ENCODE results near the gene NEK4. TPM values are rescaled to one million over a fixed set of nuclear protein-coding genes. Genes with fewer than 3 reads are reported as not detected.

NEK4 gene
- 11.0 TPM for polyA plus RNA-seq (ENCODE audit: insufficient read length)

DNA sequence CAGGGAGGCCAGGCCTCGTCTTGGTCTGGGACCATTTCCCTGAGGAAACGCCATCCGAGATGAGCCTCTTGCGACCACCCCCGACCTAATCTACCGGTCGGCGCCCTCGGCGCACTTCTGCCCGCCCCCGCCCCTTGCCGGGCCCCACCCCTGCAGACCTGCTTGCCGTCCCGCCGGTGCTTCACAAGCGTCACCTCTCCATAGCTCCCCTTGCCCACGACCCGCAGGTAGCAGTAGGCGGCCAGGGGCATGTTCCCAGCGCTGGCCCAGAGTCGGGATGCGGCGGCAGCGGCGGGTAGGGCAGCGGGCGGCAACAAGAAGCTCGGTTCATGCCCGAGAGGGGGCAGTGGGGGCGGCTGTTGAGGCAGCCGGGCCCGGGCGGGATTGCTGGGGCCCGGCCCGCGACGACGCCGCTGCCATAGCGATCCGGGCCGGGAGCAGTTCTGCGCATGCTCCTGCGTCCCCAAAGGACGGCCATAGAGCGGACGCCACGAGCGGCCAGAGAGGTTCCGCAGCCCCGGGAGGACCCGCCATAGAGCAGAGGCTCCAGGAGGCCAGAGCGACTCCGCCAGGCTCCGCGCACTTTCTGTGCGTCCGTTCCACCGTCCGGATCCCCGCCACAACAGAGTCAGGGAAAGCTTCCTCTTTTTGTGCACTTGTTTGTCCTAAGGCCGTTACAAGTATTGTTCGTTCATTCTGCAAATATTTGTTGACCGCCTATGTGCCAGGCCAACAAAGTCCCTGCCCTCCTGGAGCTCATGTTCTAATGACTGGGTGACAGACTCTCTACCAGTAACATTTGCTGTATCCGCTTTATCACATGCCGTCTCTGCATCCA lies at the start of gene NEK4:
NEK4 (minus strand) TSS at position 445 of the 838 bp plus-strand sequence; CDS start at position 251, 194 bp downstream.
- peak; percentile 91 for DNase-seq

DNA sequence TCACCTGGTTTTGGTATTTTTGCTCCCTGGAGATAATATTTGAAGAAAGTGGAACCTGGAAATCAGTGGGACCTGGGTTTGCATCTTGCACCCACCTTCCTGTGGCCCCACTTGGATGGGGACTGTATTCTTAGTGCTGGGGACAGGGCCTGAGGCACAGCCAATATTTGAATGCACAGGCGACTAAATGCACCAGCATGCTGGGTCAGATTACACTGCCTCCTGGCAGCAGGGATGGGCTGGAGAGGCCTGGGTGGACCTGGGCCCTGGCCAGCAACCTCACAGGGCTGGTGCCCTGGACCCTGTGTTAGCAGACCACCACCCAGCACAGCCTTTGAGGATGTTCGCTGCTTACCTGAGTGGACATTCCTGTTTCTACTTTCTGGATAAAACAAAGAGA lies 49.2 kb upstream of the NEK4 start:
- no peak for DNase-seq

- no peak for DNase-seq
Observed at GRCh38 chr3:52817860-52818259, 47.1 kb upstream of the NEK4 start.

DNA sequence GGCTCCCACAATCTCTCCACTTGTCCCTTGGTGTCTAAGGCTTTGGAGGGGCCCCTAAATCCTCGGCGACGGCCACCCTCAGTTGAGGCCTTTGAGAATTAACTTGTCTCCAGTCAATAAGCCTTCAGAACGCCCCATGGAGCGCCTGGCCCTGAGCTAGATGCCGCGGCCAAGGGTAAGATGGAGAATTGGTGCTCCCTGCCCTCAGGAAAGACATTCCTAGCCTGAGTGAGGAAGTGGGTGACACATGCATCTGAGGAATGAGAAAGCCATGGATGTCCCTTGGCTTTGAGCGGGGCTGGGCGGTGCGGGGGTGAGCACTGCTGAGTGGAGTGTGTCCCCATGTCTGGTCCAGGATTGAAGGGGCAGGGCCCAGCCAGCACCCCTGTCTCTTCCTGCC lies 46.5 kb upstream of the NEK4 start:
- no peak for DNase-seq

GRCh38 chr3:52816654-52817053 lies 45.9 kb upstream of the NEK4 start:
- DNase-seq = no peak

- no peak for DNase-seq
Observed at GRCh38 chr3:52816199-52816598, 45.5 kb upstream of the NEK4 start.

- no peak for DNase-seq
Observed at GRCh38 chr3:52813810-52814209, 43.1 kb upstream of the NEK4 start.

DNA sequence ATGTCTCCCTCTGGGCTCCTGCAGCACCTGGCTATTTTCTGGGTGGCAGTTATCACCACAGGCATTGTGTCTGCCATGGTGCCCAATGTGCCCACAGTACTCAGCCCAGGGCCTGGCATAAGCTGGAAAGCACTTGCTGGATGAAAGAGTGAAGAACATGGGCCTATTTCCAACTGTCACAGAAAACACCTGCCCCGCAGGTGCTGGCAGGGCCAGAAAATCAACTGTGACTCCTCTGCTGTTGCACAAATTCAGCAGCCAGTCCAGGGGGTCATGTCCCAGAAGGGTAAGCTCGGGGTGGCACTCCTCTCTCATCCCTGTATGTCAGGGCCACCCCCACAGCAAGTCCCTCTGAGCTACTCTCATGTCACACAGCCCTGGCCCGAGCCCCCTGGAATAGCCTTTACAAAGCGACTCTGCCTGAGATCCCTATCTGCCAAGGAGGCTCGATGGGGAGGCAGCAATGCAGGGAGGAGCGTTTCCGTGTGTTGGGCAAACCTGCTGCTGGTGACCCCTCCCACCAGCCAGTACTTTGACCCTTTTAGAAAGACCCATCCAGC lies 40.8 kb upstream of the NEK4 start:
- no peak for DNase-seq

DNA sequence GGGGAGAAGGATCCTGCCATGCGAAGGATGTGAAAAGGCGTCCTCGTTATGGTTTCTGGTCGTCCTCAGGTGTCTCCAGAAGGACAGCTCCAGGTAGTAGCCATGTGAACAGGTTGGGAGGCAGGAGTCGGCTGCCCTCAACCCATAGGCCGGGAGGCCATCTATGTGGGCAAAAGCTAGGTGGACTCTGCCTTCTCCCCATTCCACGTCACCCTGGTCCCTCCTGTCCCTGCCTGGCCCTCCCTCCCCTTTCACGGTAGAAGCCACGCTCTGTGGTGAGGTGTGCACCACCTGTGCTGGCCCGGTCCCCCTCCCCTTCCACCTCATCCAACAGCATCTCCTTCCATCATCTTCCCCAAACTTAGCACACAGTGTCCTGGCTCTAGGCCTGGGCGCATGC lies 40.2 kb upstream of the NEK4 start:
- no peak for DNase-seq

GRCh38 chr3:52809662-52810377 lies 39.1 kb upstream of the NEK4 start:
- no peak for DNase-seq

DNA sequence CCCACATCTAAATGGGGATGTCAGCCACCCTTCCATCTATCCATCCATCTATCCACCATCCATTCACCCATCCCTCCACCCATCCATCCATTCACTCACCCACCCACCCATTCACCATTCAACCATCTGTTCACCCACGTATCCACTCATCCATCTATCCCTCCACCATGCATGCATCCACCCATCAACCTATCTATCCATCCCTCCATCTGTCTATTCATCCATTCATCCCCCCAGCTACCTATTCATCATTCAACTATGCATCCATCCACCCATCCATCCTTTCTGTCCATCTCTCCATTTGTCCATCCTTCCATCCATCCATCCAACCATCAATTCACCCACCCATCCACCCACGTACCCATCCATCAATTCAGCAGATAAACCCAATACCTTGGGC lies 38.4 kb upstream of the NEK4 start:
- no peak for DNase-seq

DNA sequence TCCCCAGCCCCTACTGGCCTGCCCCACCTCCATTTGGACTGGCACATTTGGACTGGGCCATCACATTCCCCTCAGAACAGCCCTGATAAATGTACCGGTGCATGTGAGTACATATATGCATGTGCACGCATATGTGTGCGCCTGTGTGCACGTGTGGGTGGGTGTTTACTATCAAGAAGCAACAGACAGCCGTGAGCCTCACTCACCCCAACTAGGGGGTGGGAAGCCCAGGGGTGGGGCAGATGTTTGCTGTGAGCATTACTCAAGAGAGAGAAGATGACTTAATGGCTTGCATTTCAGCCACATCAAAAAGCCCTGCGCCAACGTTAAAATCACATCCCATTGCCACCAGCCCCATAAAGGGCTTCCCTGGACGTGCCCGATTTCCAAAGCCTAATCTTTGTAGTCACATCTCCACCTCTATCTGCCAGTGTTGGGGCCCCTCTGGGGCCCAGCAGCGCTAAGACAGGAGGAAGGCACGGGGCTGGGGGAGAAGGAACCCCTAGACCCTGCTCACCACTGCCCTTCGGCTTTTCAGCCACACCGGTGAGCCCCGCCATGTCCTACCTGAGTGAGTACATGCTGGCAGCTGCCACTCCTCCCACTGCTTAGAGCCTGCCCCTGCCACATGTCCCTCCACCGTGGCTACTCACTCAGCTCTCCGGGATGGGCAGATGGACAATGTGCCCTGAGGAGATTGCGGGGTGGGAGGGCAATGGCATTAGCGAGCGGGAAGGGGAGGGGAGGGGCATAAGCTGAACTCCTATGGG lies 34.7 kb upstream of the NEK4 start:
- DNase-seq = no peak

DNA sequence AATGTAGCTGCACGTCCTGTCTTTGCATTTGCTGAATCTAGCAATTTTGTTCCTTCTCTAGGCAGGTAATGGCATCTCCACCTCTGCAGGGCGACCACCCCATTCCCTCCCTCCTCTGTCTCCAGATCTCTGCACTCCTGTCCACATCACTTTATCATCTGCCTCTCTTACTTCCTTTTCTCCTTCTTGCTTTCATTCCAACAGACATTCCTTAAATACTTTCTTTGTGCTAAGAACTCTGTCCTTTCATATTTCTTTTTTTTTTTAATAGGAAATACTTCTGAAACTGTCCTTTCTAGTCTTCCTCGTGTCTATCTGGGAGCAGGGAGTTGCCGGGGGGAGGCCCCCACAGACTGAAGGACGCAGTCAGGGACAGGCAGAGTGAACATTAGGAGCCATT lies 31.1 kb upstream of the NEK4 start:
- DNase-seq = no peak

- DNase-seq = no peak
Observed at GRCh38 chr3:52800079-52800478, 29.3 kb upstream of the NEK4 start.

GRCh38 chr3:52798978-52799476 lies 28.3 kb upstream of the NEK4 start:
- no peak for DNase-seq

DNA sequence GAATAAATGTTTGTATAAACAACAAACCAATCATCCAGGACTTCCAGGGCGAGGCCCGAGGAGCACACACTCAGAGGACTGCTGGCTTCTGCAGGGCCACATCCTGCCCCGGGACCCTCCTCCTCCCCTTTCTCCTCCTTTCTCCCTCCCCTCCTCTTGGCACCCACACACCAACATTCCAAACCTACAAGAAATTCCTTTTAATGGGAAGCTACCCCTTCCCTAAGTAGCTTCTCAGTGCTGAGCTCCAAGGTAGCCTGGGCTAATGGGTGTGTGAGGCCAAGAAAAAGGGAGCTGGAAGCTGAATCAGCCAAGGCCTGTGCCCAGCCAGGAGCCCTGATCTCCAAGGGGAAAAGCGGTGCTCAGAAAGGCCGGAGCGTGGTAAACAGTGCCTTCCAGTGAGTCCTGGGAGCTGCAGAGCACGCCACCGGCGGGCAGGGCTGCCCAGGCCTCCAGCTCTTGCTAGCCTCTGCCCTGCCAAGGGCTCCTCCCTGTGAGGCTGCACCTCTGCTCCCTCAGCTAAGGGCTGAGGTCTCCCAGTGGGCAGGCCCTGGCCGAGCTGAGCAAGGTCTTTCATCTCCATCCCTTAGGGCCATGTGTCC lies 27.7 kb upstream of the NEK4 start:
- no peak for DNase-seq

GRCh38 chr3:52796411-52796810 lies 25.7 kb upstream of the NEK4 start:
- no peak for DNase-seq

- DNase-seq = no peak
Observed at GRCh38 chr3:52795298-52795900, 24.7 kb upstream of the NEK4 start.

DNA sequence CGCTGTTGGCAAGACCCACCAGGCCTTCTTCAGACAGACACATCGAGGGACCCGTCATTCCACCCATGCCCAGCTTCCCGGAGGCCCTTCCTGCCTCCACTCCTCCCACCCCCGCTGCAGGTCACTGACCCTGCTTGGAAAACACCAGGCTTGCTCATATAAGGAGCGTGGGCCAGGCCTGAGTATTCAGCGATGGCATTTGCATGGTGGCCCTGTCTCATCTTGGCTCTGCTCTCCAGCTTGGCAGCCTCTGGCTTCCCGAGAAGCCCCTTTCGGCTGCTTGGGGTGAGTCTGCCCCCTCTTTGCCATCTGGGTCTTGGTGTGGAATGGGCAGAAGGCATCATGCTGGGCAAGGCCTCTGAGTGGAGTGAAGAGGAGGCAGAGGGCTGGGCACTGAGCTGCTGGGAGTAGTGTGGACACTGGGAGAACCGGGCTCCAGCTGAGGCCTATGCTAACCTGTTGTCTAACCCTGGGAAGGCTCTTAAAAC lies 23.9 kb upstream of the NEK4 start, which contains the start of gene ITIH3:
ITIH3 (plus strand) TSS at position 185 of the 488 bp plus-strand sequence; CDS start at position 193, 8 bp downstream.
- DNase-seq = no peak

DNA sequence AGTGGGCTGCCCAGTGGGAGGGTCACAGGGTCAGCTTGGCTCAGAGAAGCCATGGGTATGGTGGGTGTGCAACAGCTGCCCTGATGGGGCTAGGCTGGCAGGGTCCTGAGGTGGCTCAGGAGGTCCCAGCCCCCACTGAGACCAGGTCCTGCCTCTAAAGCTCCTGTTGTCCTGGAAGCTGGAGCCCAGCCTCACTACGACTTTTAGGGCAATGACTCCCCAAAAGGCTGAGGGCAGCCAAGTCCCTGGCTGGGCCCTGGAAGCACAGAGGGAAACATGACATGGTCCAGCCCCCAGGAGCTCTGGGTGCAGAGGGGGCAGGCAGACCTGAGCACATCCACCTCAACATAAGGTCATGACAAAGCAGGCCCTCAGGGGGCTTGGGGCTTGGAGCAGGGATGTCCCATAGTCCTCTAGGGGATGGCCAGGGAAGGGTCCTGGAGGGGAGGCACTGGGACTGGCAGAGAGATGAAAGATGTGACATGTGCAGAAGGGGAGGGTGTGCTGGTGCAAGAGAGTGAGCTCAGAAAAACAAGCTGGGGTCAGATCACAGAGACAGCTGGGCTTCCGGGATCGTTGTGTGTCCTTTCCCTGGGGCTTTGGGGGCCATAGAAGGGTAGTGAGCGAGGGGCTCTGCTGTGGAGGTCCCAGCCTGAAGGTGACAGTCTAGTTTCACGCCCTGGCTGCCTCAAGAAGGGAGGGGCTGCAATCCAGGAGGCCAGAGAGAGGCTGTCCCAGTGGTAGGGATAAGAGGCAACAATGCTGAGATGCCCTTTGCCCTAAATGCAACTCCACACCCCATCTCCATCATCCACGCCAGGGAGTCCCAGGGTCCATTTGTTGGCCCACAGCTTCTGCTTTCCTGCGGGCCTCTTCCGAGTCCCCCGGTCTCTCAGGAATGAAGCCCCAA lies 23.2 kb upstream of the NEK4 start:
- no peak for DNase-seq
